Activated CD8-positive, alpha-beta T cell treated with anti-CD3 and anti-CD28 coated beads for 36 hours (primary cell): ENCODE results near the gene RAE1. TPM values are rescaled to one million over a fixed set of nuclear protein-coding genes. Genes with fewer than 3 reads are reported as not detected.

Experiments
- ATAC-seq: fragments of 200-7000 bp; cut with Tn5 transposase; one replicate; pipeline ENCODE4 v1.10.0; 2021; ENCODE audit warnings: mild to moderate bottlenecking, moderate library complexity
- CTCF ChIA-PET: fragments of 350-600 bp; sonication (Branson Sonifier 250); formaldehyde crosslinking; loops from one replicate; lab custom pipeline; 2021; ENCODE audit warnings: antibody characterized with exemption; lab: Charles Lee
- POLR2A ChIA-PET: fragments of 350-600 bp; sonication (Branson Sonifier 250); formaldehyde crosslinking; loops from one replicate; lab custom pipeline; 2021; ENCODE audit warnings: antibody characterized with exemption; lab: Charles Lee
- DNase-seq: peaks from one replicate; pipeline ENCODE4 v3.0.0-alpha.2; 2020
- H3K27ac Mint-ChIP-seq: one replicate; pipeline ENCODE4 v1.8.0; 2021; ENCODE audit warnings: mild to moderate bottlenecking, mixed read lengths
- H3K27me3 Mint-ChIP-seq: one replicate; pipeline ENCODE4 v1.8.0; 2021; ENCODE audit warnings: mixed read lengths
- H3K36me3 Mint-ChIP-seq: one replicate; pipeline ENCODE4 v1.8.0; 2021; ENCODE audit warnings: low read depth, mixed read lengths
- H3K4me1 Mint-ChIP-seq: one replicate; pipeline ENCODE4 v1.8.0; 2021; ENCODE audit warnings: low read depth, mixed read lengths
- H3K4me3 Mint-ChIP-seq: one replicate; pipeline ENCODE4 v1.8.0; 2021; ENCODE audit warnings: mild to moderate bottlenecking, moderate library complexity, mixed read lengths
- H3K9me3 Mint-ChIP-seq: one replicate; pipeline ENCODE4 v1.8.0; 2021; ENCODE audit warnings: mixed read lengths
- CTCF ChIP-seq: fragments of 200-600 bp; IDR thresholded peaks from one replicate; pipeline ENCODE4 v1.8.0; 2022; ENCODE audit warnings: antibody characterized with exemption, mild to moderate bottlenecking
- intact Hi-C: fragments of 100-400 bp; cut with micrococcal nuclease; formaldehyde crosslinking; loops from one replicate; pipeline ENCODE4 v1.10.0; 2022
- microRNA-seq: library from miRNA; unstranded; fragments of <30 nt; microRNA quantifications from one replicate; pipeline ENCODE4 v1.2.0, GENCODE V29; 2022; ENCODE audit warnings: borderline microRNAs expressed, borderline replicate concordance
- total RNA-seq, 2 experiments: library from RNA; stranded (reverse); gene quantifications; one replicate each; pipeline ENCODE4 v1.2.3, GENCODE V29; 2021

The RAE1 gene
- total RNA-seq, 2 experiments from 2014 or later = 41.1 to 42.9 TPM

GRCh38 chr20:57428324-57429158 is 77.5 kb downstream of the RAE1 start:
- DNase-seq (no peak), ATAC-seq (no peak)
- peaks cover 58% of the 10 kb centered on the region for H3K4me1 Mint-ChIP-seq
- H3K36me3 Mint-ChIP-seq = no peaks in the 10 kb centered on the region
- H3K27ac Mint-ChIP-seq = no peak overlapping the region
- H3K4me3 Mint-ChIP-seq = no peak overlapping the region
- CTCF ChIA-PET = interaction anchor here (0.8 kb wide), 1 partner anchor 28 kb away, joined by 3 read pairs; no protein-coding TSS in a partner anchor
- H3K9me3 Mint-ChIP-seq = no peaks in the 10 kb centered on the region
- TF ChIP-seq CTCF = no peak
- intact Hi-C loops = no loop called here
- POLR2A ChIA-PET = interaction anchor here (0.6 to 2.6 kb wide), 3 partner anchors 16 to 59 kb away, joined by 3 to 9 read pairs (median 8); no protein-coding TSS in a partner anchor
- no peaks in the 10 kb centered on the region for H3K27me3 Mint-ChIP-seq

Small RNA genes within 50 kb of the gene (microRNA-seq; reads per million reads assigned to microRNA genes)
- not detected for gene MIR4325

Other genes starting within 250 kb of the RAE1 start
- not detected for gene BMP7, start 84.6 kb upstream of the RAE1 start, total RNA-seq
- gene SPO11, start 21.5 kb upstream of the RAE1 start, total RNA-seq = not detected
- 100 to 1,000 TPM; 114 to 116 TPM for gene RBM38, start 40.1 kb downstream of the RAE1 start, total RNA-seq
- not detected for gene CTCFL, start 173.9 kb downstream of the RAE1 start, total RNA-seq
- not detected for gene PCK1, start 209.9 kb downstream of the RAE1 start, total RNA-seq